SU-DHL-6 (cell line): ENCODE measurements around the gene SOCS1.

Source experiments
- CTCF ChIP-seq: fragments of 200-600 bp; sonication (generic); IDR thresholded peaks from one replicate; pipeline ENCODE4 v1.5.1; 2017; ENCODE audit warnings: antibody characterized with exemption, mild to moderate bottlenecking, low read length, moderate library complexity; ENCODE audit not compliant: insufficient read depth, poor library complexity, severe bottlenecking
- EZH2phosphoT487 ChIP-seq: fragments of 200-600 bp; sonication (generic), shearing (Covaris generic); conservative IDR thresholded peaks from 2 replicates; pipeline ENCODE4 v1.6.1; 2018; ENCODE audit warnings: mild to moderate bottlenecking, antibody characterized with exemption, low read length, moderate library complexity, mixed read lengths

GRCh38 chr16:11205065-11205699 is 50.8 kb downstream of the SOCS1 start:
- no peak for TF ChIP-seq CTCF
- TF ChIP-seq EZH2phosphoT487: no peak
